NCI-H526 treated with DMSO at 0.1 percent for 48 hours (cell line): Measurements from ENCODE around the gene KCNT1.

Experiments
- DNase-seq: peaks from one replicate; lab custom pipeline; 2025; lab: John Stamatoyannopoulos, UW

KCNT1 gene

DNA sequence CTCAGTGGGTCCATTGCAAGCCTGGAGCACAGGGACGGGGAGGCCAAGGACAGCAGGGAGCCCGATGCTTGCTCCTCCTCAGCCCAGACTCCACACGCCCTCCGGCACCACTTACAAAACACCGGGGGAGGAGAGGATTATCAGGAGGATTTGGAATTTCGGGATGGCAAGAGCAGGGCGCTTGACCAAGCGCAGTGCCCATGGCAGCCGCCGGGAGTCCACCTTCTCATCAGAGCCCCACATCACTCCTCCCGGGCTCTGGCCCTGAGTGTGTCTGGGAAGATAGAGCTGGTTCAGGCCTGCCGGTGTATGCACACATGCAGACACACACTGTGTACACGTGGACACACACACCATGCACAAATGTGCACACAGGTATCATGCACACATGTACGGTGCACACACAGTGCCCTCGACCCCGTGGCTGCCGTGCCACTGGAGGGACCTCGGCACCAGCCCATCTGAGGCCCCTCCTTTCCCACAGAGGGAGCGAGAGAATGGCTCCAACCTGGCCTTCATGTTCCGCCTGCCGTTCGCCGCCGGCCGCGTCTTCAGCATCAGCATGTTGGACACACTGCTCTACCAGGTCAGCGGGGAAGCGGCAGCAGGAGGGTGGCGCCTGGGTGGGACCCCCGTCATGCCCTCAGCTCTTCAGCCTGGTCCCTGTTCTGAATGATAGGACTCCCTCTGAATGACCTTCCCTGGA is 81.7 kb downstream of the KCNT1 start:
- no peak for DNase-seq

DNA sequence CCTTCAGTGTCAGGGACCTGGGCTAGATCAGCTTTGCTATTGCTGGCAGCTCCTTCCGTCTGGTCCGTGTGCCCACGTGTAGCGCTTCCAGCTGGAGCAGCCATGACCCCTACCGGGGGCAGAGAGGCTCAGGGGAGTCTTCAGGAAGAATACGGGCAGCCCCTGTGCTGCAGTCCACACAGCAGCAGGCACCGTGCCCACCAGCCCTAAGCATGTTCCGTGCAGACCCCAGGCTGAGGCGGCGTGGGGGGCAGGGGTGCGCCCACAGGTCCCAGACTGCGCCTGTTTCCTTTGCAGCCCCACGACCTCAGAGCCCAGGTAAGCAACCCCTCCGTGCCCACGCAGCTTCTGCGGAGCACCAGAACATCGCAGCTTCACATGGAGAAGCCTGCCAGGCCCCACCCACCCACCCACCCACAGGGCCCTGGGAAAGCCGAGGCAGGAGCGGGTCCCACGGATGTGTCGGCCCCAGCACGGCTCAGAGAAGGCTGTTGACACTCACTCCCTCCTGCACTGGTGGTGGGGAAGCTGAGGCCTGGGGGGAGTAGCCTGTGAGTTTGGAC is 83.1 kb downstream of the KCNT1 start:
- DNase-seq, result no peak

DNA sequence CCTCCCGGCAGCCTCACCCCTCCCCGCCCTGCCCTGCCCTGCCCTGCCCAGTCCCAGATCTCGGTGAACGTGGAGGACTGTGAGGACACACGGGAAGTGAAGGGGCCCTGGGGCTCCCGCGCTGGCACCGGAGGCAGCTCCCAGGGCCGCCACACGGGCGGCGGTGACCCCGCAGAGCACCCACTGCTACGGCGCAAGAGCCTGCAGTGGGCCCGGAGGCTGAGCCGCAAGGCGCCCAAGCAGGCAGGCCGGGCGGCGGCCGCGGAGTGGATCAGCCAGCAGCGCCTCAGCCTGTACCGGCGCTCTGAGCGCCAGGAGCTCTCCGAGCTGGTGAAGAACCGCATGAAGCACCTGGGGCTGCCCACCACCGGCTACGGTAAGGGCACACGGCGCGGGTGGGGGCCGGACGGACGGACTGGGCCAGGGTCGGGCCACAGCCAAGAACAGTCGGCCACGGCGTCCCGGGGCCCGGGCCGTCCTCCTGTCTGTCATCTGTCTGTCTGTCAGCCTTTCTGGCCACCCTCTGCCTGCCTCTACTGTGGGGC is 84.2 kb downstream of the KCNT1 start:
- no peak for DNase-seq

DNA sequence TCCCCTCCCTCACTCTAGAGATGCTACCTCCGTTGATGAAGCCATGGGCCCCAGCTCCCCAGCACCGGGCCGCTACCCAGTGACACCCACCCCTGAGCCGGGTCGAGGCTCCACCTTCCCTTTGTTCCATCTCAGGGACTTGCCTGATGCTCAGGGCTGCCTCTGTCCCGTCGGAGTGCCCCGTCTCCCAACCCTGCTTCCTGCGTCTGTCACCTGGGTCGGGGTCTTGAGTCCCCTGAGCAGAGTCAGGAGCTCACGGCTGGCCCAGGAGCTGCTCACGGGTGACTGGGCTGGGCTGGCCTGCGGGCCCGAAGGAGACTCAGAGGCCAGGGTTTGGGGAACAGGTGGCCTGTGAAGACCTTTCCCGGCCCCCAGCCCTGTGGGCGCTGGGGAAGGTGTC is 85.3 kb downstream of the KCNT1 start:
- DNase-seq, result no peak

DNA sequence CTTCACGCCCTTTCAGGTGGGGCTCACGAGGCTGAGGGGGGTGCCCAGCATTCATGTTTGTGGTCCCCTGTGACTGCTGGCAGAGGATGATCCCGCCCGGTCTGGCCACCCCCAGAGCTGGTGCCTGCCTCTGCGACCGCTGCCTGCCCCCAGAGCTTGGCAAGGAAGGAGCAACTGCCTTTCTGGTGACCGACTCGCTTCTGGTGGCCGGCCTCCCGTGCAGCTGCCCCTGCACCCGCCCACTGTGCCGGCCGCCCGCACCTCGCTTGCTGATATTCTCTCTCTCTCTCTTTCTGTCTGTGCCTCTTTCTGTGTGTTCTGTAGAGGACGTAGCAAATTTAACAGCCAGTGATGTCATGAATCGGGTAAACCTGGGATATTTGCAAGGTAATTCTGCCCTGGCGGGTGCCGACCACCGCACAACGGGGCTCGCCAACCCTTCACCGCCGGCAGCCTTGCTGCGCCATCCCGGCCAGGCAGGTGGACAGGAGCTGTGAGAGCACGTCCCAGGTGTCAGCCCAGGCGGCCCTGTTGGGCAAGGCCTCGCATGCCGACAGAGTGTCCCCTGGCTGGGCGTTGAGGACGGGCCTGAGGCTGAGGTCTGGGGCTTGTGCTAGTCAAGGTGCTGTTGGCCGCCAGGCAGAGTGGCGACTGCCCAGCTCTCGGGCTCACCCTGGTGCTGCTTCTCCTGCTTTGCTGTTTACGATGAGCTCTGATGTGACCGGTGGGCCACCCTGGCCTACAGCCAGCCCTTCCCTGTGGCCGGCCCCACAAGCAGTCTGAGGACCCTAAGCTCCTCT is 86.0 kb downstream of the KCNT1 start:
- no peak for DNase-seq

DNA sequence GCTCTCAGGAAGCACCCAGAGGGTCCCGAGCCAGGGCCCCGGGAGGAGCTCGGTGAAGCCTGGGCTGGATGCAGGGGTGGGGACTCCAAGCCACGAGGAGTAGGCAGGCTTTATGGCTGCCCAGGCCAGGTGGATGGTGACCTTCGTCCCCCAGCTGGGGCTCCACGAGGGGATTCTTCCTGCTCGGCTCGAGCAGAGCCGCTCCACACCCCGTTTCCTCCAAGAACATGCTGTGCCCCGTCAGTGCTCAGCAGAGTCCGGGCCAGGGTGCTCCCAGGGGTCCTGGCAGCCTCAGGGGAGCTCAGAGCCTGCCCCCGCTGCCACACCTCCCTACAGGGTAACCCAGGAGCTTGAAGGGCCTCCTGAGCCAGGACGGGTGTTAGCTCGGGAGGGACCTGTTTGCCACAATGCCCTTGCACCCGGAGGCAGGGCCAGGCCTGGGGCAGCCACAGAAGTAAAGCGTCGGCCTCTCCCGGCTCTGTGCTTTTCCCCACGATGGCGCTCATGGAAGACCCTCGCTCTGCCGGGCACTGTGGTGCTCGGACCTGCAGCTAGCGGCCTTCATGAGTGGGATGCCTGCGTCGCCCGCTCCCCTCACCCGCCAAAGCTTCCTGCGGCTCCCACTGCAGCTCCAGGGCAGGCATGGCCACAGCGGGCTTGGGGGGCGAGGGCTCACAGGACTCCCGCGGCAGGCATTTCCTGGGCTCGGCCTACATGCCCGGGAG is 86.8 kb downstream of the KCNT1 start:
- DNase-seq, result no peak

DNA sequence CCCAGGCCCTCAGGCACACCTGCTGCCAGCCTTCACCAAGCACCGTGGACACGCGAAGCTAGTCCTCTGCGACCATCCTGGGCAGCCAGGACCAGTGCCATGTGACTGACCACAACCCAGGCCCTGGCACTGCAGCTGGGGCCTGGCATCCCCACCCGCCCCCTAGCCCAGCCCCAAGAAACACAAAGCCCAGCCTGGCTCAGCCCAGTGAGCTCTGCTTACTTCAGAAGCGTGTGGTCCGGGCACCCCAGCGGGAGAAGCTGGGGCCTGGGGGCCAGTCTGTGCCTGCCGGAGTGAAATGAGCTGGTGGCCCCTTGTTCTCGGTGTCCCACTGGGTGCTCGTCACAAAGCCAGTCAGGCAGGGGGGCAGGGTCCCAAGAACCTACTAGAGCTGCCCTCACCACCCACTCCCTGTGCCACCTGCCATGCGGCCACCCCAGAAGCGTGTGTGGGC is 87.9 kb downstream of the KCNT1 start:
- no peak for DNase-seq

DNA sequence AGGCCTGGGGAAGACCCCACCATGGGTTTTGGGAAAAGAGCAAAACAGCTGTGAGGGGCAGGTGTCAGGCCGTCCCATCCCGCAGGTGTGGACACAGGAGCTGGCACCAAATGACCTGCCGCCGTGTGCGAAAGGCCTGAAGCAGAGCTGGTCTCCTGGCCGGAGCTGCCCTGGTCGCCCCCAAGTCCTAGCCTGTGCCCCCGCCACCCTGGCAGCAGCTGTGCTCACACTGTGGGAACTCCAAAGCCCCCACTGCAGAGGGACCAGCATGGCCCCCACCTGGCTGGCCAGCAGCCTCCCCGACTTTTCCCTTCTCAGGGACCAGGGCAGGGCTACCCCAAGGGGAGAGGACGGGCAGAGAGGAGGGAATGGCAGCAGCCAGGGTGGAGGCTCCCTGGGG is 88.4 kb downstream of the KCNT1 start:
- no peak for DNase-seq

DNA sequence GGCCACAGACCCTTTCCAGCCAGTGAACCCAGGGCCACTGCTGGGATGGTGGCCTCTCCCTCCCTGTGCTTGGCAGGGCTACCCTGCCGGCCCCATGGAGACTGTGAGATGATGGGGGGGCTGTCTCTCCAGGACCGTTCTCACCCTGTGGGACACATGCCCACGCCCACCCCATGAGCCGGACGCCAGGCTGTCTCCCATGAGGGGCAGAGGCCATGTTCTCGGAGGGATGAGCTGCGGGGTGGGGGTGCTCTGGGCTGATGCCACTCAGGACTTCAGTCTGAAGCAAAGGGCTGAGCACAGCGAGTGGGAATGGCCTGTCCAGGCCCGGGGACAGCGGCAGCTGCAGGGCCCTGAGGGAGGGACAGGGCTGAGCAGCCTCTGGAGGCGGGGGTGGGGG is 88.9 kb downstream of the KCNT1 start:
- DNase-seq, result no peak

DNA sequence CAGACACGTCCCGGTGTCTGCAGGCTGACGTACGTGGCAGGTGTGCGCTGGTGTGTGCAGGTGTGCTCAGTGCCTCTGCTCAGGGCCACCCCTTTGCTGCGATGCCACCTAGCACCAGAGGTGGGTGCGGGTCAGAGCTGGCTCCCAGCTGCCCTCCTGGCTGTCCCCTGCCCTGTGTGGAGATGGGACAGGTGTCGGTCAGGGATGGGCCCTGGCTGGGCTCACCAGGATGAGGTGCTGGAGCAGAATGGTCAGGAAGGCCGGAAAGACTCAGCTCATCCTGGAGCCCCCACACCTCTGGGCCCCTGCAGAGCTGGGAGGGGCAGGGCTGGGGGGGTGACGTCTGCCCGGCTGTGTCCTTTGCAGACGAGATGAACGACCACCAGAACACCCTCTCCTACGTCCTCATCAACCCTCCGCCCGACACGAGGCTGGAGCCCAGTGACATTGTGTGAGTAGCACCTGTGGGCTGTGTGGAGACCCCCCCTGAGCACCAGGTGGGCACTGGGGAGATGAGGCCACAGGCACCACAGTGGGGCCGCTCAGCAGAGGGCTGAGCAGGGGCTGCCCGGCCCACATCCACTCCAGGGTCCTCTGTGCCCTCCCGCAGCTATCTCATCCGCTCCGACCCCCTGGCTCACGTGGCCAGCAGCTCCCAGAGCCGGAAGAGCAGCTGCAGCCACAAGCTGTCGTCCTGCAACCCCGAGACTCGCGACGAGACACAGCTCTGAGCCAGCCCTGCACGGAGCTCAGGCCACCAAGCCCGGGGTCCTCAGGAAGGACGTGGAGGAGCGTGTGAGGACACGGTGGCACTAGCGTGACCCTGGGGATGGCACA is 89.7 kb downstream of the KCNT1 start:
- no peak for DNase-seq

DNA sequence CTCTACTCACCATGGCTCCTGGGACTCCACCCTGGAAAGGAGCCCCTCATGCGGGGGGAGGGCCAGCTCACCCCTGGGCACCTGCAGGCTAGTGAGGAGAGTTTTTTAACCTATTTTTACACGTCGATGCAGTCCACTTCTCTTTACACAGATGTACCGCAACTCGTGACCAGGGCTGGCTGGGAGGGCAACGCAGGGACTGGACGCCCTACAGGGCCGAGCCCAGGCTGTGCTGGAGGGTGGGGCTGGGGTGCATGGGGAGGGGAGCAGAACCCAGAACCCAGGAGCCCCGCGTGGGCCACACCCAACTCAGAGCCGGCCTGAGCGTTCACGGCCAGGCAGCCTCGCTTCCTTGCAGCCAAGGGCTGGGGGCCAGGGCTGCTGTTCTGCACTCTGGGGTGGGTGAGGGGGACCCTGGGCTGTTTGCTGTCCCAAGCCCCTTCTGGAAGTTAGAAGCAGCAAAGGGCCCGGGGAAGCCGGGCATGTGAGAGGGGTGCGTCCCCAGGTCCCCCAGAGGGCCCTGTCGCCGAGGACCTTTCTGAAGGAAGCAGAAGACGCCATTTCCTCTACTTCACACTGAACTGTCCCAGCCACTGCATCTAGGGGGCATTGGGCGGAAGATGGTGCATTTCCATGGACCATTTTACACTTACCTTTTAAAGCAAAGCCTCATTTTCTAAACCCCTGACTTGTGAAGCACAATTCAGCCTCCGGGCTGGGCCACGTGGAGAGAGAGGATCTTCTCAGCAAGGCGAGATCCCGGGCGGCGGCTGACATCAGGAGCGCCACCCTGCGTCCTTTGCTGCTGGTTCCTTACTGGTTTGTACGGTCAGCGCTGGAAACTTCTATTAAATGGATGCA is 90.5 kb downstream of the KCNT1 start:
- no peak for DNase-seq

DNA sequence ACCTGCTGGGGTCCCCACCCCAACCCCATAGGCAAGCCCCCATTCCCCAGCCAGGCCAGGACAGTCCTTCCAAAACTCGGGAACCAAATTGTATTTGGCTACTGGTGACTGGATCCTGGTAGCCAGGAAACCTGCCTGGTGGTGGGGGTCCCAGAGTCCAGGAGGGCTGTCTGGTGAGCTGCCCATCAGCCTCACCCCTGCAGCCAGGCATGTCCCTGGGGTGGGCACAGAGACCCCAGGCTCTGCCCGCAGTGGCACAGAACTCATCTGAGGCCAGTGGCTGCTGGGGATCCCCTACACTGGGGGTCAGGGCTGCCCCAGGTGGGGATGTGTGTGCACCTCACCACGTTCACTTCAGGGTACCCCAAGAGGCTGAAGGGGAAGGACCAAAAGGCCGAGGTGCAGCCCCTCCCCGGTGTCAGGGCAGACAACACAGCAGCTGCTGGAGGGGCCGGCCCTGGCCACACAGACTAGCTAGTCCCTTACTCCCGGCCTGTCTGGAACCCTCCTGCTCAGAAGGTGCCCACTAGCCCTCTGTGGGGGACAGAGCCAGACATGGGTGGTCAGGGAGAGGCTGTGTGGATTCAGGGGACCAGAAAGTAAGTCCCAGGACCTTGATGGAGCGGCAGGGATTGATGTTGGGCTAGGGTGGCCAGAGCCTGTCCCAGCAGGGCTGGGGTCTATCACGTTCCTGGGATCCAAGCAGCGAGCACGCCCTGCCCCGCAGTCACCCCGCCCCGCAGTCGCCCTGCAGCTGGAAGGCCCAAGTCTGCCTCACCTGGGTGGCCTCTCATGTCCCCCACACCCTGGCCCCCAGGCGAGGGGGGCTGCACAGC is 91.5 kb downstream of the KCNT1 start:
- no peak for DNase-seq

DNA sequence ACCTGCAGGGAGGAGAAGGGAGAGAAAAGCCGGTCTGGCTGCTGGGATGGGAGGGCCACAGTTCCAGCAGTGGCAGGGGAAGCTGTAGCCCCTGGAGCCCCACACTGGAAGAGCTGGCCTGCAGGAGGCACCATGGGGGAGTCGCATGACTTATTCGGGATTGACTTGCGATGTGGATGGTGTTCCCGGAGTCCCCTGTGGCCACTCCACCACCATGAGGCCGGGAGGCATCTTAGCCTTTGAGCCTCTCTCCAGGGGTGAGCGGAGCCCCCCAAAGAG is 92.0 kb downstream of the KCNT1 start:
- DNase-seq, result no peak

DNA sequence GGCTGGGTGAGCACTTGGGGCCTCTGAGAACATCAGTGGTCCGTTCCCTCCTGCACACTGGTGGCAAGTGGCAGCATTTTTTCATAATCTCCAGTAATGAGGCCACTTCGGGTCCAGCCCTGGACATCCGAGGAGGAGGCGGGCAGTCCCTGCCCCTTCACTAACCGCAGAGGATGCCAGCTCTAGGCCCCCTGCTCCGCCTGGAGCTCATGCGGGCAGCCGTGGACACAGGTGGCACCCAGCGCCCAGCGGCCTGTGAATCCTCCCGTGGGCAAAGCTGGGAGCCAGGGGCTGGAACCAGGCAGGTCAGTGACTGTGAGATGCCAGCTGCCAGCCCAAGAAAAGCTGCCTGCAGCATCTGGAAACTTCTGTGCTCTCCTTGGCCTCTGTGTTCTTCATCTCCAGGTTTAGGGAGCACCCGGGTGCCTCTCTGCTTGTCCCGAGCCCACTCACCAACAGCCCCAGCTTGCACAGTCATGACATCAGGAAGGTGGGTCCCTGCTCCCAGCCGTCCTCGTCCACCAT is 92.4 kb downstream of the KCNT1 start:
- DNase-seq, result no peak

DNA sequence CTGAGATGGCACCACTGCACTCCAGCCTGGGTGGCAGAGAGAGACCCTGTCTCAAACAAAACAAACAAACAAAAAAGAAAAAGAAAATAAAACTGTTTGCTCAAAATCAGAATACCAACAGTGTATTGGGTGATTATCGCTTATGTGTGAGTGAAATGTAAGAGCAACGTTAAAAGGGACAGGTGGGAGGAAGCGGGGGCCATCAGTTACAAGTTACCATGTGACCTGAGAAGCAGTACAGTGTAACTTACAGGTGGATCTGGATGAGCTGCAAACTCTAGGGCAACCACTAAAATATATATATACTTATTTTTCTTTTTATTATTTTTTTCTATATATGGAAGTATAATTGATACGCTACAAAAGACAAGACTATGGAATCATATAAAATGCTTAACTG is 93.4 kb downstream of the KCNT1 start:
- DNase-seq, result no peak

DNA sequence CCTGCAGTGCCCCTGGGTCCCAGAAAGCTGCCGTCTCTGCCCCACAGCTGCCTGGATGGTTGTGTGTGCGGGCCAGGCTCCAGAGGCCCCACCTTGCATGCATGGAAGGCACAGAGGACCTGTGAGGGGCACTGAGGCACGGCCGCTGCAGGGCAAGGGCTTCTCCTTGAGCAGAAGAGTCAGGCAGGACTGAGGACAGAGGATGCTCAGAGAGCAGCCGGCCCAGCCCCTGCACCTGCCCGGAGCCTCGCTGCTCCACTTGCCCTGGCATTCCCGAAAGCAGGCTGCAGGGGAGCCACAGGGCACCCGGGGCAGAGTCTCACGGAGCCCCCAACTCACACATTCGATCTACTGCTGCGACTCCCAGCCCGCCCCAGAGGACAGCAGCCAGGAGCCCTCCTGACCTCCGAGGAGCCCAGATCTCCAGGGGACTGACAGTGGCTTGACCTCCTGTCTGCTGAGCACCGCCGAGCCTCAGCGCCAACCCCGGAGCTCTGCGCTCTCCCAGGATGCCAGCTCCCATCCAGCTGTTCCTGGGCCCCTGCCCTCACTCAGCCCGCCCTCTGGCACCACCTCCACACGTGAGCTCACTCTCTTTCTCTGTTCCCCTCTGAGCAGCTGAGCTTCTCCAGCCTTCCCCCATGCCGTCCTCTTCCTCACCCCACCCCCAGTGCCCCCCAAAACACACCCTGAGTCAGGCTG is 95.0 kb downstream of the KCNT1 start:
- DNase-seq, result no peak

DNA sequence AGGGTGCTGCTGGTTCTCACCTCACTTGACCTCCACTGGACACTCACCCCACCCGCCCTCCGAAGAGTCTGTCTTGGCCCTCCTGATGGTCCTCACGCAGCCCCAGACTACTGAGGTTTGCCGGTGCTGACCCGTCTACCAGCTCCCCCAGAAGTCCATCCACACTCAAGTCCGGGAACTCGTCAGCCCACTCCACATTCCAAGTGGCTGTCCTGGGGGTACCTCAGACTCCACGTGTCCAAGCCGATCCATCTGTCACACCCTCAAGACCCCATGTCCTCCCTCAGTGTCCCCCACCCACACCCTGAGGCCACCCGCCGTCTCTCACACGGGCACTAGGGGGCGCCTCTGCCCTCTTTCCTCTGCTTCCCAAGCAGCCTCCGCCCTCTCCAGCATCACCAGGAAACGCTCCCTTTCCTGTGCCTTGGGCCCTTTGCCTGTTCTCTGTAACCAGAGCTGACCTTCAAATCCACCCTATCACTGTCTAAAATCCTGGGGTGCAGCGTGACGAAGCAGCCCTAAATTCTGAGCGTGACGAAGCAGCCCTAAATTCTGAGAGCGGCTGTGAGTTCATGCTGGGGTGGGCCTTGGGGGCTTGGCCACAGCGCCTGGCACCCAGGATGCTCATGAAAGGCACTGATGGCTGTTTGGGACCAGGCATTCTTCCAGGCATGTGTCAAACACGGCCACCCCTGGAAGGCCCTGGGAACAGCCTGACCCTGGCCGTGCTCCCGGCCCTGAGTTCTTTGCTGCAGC is 95.7 kb downstream of the KCNT1 start:
- peak; percentile 14 for DNase-seq

DNA sequence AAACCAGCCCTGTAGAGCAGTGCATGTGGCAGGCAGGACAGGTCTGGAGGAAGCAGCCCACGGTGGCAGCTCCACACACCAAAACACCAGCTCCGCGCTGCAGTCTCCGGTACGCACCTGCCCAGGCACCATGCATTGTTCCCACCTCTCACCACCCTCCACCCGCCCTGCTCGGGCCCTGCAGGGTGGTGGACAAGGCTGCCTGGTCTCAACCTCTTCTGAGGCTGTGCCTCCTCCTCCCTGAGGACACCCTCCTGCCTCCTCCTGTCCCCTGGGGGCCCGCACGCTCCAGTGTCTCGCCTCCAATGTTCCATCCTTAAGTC is 96.2 kb downstream of the KCNT1 start:
- DNase-seq, result no peak
